Activated naive CD4-positive, alpha-beta T cell treated with anti-CD3 and anti-CD28 coated beads, Interleukin-2, amount 10 ng/mL, durations not matched to agents 7 days and 5 days (primary cell): ENCODE results near the gene SCAPER.
A peak's percentile ranks its signal among the peaks of the same experiment; 100 is the strongest.
"Not testable (repeated sequence)": the region's sequence is repeated elsewhere in the genome, so short reads cannot be mapped to it uniquely, and the experiment has no call there.

Experiments
- CTCF ChIA-PET: fragments of 350-600 bp; sonication (Branson Sonifier 250); formaldehyde crosslinking; loops from one replicate; lab custom pipeline; 2021; ENCODE audit warnings: antibody characterized with exemption; lab: Charles Lee
- DNase-seq: peaks from one replicate; pipeline ENCODE4 v3.0.0-alpha.2; 2020
- H3K27ac Mint-ChIP-seq: one replicate; pipeline ENCODE4 v1.8.0; 2021; ENCODE audit warnings: mild to moderate bottlenecking, moderate library complexity, mixed read lengths
- H3K27me3 Mint-ChIP-seq: one replicate; pipeline ENCODE4 v1.8.0; 2021; ENCODE audit warnings: mild to moderate bottlenecking, mixed read lengths
- H3K36me3 Mint-ChIP-seq: one replicate; pipeline ENCODE4 v1.8.0; 2021; ENCODE audit warnings: mixed read lengths
- H3K4me1 Mint-ChIP-seq: one replicate; pipeline ENCODE4 v1.8.0; 2021; ENCODE audit warnings: mixed read lengths
- H3K4me3 Mint-ChIP-seq: one replicate; pipeline ENCODE4 v1.8.0; 2021; ENCODE audit warnings: mild to moderate bottlenecking, moderate library complexity, mixed read lengths
- H3K9me3 Mint-ChIP-seq: one replicate; pipeline ENCODE4 v1.8.0; 2021; ENCODE audit warnings: mixed read lengths

SCAPER gene

GRCh38 chr15:76898102-76898501 lies 7.0 kb downstream of the SCAPER start:
- H3K4me3 Mint-ChIP-seq = no peak overlapping the region
- CTCF ChIA-PET = no interaction called here

GRCh38 chr15:76894174-76894573 lies 11.0 kb downstream of the SCAPER start:
- Mint-ChIP-seq H3K27ac (no peak overlapping the region), H3K4me1 (peaks cover 9% of the 10 kb centered on the region), H3K4me3 (no peak overlapping the region), H3K36me3 (peaks cover 46% of the 10 kb centered on the region), H3K9me3 (peaks cover 10% of the 10 kb centered on the region), H3K27me3 (no peaks in the 10 kb centered on the region)
- DNase-seq = no peak
- CTCF ChIA-PET = no interaction called here

More at GRCh38 chr15:76898102-76898501, 7.0 kb downstream of the SCAPER start:
- Mint-ChIP-seq H3K4me1 (peaks cover 18% of the 10 kb centered on the region), H3K27me3 (no peaks in the 10 kb centered on the region), H3K27ac (no peak overlapping the region), H3K36me3 (peaks cover 29% of the 10 kb centered on the region), H3K9me3 (peaks cover 10% of the 10 kb centered on the region)
- DNase-seq = no peak

- DNase-seq, CTCF ChIA-PET, H3K27me3 Mint-ChIP-seq, H3K4me3 Mint-ChIP-seq, H3K27ac Mint-ChIP-seq: not testable (repeated sequence)
- Mint-ChIP-seq H3K36me3 (peaks cover 51% of the 10 kb centered on the region), H3K9me3 (peaks cover 10% of the 10 kb centered on the region), H3K4me1 (peaks cover 17% of the 10 kb centered on the region)
Measured at GRCh38 chr15:76892836-76893235, 12.3 kb downstream of the SCAPER start.

- not testable (repeated sequence) for H3K9me3 Mint-ChIP-seq
Measured at GRCh38 chr15:76887280-76888141, 17.6 kb downstream of the SCAPER start.

GRCh38 chr15:76885212-76885611 lies 19.9 kb downstream of the SCAPER start:
- Mint-ChIP-seq H3K9me3 (peaks cover 4% of the 10 kb centered on the region), H3K36me3 (peaks cover 30% of the 10 kb centered on the region), H3K4me1 (peaks cover 10% of the 10 kb centered on the region), H3K27me3 (no peaks in the 10 kb centered on the region), H3K4me3 (no peak overlapping the region), H3K27ac (no peak overlapping the region)
- CTCF ChIA-PET = no interaction called here
- no peak for DNase-seq

More at GRCh38 chr15:76887280-76888141, 17.6 kb downstream of the SCAPER start:
- peaks cover 10% of the 10 kb centered on the region for H3K4me1 Mint-ChIP-seq
- H3K27me3 Mint-ChIP-seq, H3K27ac Mint-ChIP-seq, DNase-seq, H3K4me3 Mint-ChIP-seq, CTCF ChIA-PET: not testable (repeated sequence)
- peaks cover 38% of the 10 kb centered on the region for H3K36me3 Mint-ChIP-seq

- CTCF ChIA-PET = no interaction called here
- DNase-seq = no peak
- Mint-ChIP-seq H3K9me3 (no peaks in the 10 kb centered on the region), H3K27ac (no peak overlapping the region), H3K4me1 (peaks cover 2% of the 10 kb centered on the region), H3K36me3 (peaks cover 3% of the 10 kb centered on the region), H3K4me3 (no peak overlapping the region), H3K27me3 (no peaks in the 10 kb centered on the region)
Measured at GRCh38 chr15:76875911-76876310, 29.2 kb downstream of the SCAPER start.

GRCh38 chr15:76873066-76873465 lies 32.1 kb downstream of the SCAPER start:
- H3K9me3 Mint-ChIP-seq, H3K4me3 Mint-ChIP-seq, H3K4me1 Mint-ChIP-seq, H3K27ac Mint-ChIP-seq, H3K36me3 Mint-ChIP-seq, H3K27me3 Mint-ChIP-seq, DNase-seq, CTCF ChIA-PET: not testable (repeated sequence)

GRCh38 chr15:76871930-76872329 lies 33.2 kb downstream of the SCAPER start:
- Mint-ChIP-seq H3K27ac (no peak overlapping the region), H3K36me3 (peaks cover 4% of the 10 kb centered on the region), H3K4me1 (no peaks in the 10 kb centered on the region), H3K27me3 (no peaks in the 10 kb centered on the region), H3K9me3 (no peaks in the 10 kb centered on the region), H3K4me3 (no peak overlapping the region)
- CTCF ChIA-PET = interaction anchor here (0.6 kb wide), 1 partner anchor 1007 kb away, joined by 3 read pairs; no protein-coding TSS in a partner anchor
- no peak for DNase-seq

GRCh38 chr15:76868740-76869139 lies 36.4 kb downstream of the SCAPER start:
- Mint-ChIP-seq H3K36me3 (peaks cover 2% of the 10 kb centered on the region), H3K27me3 (no peaks in the 10 kb centered on the region), H3K4me3 (no peak overlapping the region), H3K27ac (no peak overlapping the region), H3K9me3 (no peaks in the 10 kb centered on the region), H3K4me1 (peaks cover 11% of the 10 kb centered on the region)
- DNase-seq = no peak
- CTCF ChIA-PET = no interaction called here

- Mint-ChIP-seq H3K27ac (no peak overlapping the region), H3K9me3 (no peaks in the 10 kb centered on the region), H3K36me3 (peaks cover 3% of the 10 kb centered on the region), H3K4me1 (peaks cover 11% of the 10 kb centered on the region), H3K27me3 (no peaks in the 10 kb centered on the region), H3K4me3 (no peak overlapping the region)
- CTCF ChIA-PET = interaction anchor here (1.0 to 1.1 kb wide), 2 partner anchors 25 to 224 kb away, joined by 3 to 5 read pairs; no protein-coding TSS in a partner anchor
- peak; percentile 34 for DNase-seq
Measured at GRCh38 chr15:76866716-76867321, 38.3 kb downstream of the SCAPER start.

GRCh38 chr15:76866008-76866407 lies 39.1 kb downstream of the SCAPER start:
- Mint-ChIP-seq H3K9me3 (no peaks in the 10 kb centered on the region), H3K4me1 (peaks cover 11% of the 10 kb centered on the region), H3K36me3 (peaks cover 3% of the 10 kb centered on the region), H3K27ac (no peak overlapping the region), H3K27me3 (no peaks in the 10 kb centered on the region), H3K4me3 (no peak overlapping the region)
- DNase-seq = no peak
- CTCF ChIA-PET = interaction anchor here (1.0 to 1.2 kb wide), 3 partner anchors 24 to 679 kb away, joined by 3 to 5 read pairs (median 3); no protein-coding TSS in a partner anchor

GRCh38 chr15:76865548-76865991 lies 39.6 kb downstream of the SCAPER start:
- Mint-ChIP-seq H3K27ac (no peak overlapping the region), H3K9me3 (no peaks in the 10 kb centered on the region), H3K27me3 (no peaks in the 10 kb centered on the region), H3K4me3 (no peak overlapping the region), H3K4me1 (peaks cover 11% of the 10 kb centered on the region), H3K36me3 (peaks cover 3% of the 10 kb centered on the region)
- DNase-seq = no peak
- CTCF ChIA-PET = interaction anchor here (1.0 to 1.2 kb wide), 3 partner anchors 24 to 678 kb away, joined by 3 to 5 read pairs (median 3); no protein-coding TSS in a partner anchor

GRCh38 chr15:76864586-76864985 lies 40.6 kb downstream of the SCAPER start:
- H3K27ac Mint-ChIP-seq = no peak overlapping the region
- no peak for DNase-seq
- no peak overlapping the region for H3K4me3 Mint-ChIP-seq
- H3K27me3 Mint-ChIP-seq = no peaks in the 10 kb centered on the region
- no peaks in the 10 kb centered on the region for H3K9me3 Mint-ChIP-seq
- peaks cover 11% of the 10 kb centered on the region for H3K4me1 Mint-ChIP-seq
- CTCF ChIA-PET = no interaction called here
- H3K36me3 Mint-ChIP-seq = peaks cover 1% of the 10 kb centered on the region

GRCh38 chr15:76863693-76864092 lies 41.4 kb downstream of the SCAPER start:
- Mint-ChIP-seq H3K27me3 (no peaks in the 10 kb centered on the region), H3K9me3 (no peaks in the 10 kb centered on the region), H3K4me1 (peaks cover 11% of the 10 kb centered on the region), H3K36me3 (peaks cover 1% of the 10 kb centered on the region), H3K27ac (no peak overlapping the region), H3K4me3 (no peak overlapping the region)
- DNase-seq = no peak
- CTCF ChIA-PET = no interaction called here
